ENCODE results near the gene EIF4A3.

EIF4A3 gene

DNA sequence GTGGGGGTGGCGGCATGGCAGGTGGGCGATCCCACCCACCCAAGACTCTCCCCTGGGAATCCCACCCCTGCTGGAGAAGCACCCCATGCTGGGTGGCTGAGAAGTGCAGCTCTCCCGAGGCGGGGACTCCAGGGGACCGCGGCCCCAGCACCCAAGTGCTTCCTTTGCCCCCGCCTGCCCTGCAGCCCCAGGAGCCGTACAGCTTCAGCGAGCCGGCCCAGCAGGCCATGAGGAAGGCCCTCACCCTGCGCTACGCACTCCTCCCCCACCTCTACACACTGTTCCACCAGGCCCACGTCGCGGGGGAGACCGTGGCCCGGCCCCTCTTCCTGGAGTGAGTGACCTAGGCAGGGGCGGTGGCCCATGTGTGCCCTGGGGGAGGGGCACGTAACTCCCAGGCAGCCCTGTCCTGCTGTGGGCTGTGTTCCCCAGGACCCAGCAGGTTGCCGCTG is 33.9 kb downstream of the EIF4A3 start:
- DNase-seq (ENCODE audit: extremely low spot score): no peak
- TF ChIP-seq NFRKB (IDR thresholded peaks at IDR 0.05): no peak
- no peak for TF ChIP-seq FOXM1 (IDR thresholded peaks at IDR 0.05; ENCODE audit: borderline replicate concordance)
- CTCF ChIA-PET: interaction anchor here (1.9 kb wide), 1 partner anchor 12 kb away, joined by 7 read pairs; the partner anchor contains the start of gene GAA
- POLR2A ChIA-PET: interaction anchor here (8.6 kb wide), 1 partner anchor 11 kb away, joined by 51 read pairs; the partner anchor contains the start of gene GAA

GRCh38 chr17:80112471-80113032 is 34.4 kb downstream of the EIF4A3 start:
- DNase-seq (ENCODE audit: extremely low spot score): no peak
- ChIA-PET CTCF (no interaction called here), POLR2A (interaction anchor here (0.6 to 8.6 kb wide), 2 partner anchors 10 to 33 kb away, joined by 4 to 51 read pairs; partner anchors contain the start of gene GAA)
- no peak for TF ChIP-seq NFRKB (IDR thresholded peaks at IDR 0.05)
- TF ChIP-seq L3MBTL2 (conservative IDR thresholded peaks at IDR 0.05): no peak
- TF ChIP-seq ARNT (IDR thresholded peaks at IDR 0.05): no peak
- TF ChIP-seq CTBP1 (IDR thresholded peaks at IDR 0.05; ENCODE audit: borderline replicate concordance): no peak
- no peak for TF ChIP-seq FOXK2 (IDR thresholded peaks at IDR 0.05)
- no peak for TF ChIP-seq HDGF (IDR thresholded peaks at IDR 0.05; ENCODE audit: borderline replicate concordance)
- TF ChIP-seq FOXA1 (IDR thresholded peaks at IDR 0.05): no peak
- no peak for TF ChIP-seq SUZ12 (IDR thresholded peaks at IDR 0.05)
- TF ChIP-seq ZNF384 (IDR thresholded peaks at IDR 0.05): no peak
- no peak for TF ChIP-seq ELF4 (IDR thresholded peaks at IDR 0.05)
- TF ChIP-seq FOXM1 (IDR thresholded peaks at IDR 0.05; ENCODE audit: borderline replicate concordance): no peak
- TF ChIP-seq TARDBP (IDR thresholded peaks at IDR 0.05): no peak
- TF ChIP-seq BHLHE40 (IDR thresholded peaks at IDR 0.05; ENCODE audit: borderline replicate concordance): no peak
- TF ChIP-seq LEF1 (IDR thresholded peaks at IDR 0.05; ENCODE audit: borderline replicate concordance): no peak
- no peak for TF ChIP-seq PKNOX1 (IDR thresholded peaks at IDR 0.05)
- no peak for TF ChIP-seq SP1 (IDR thresholded peaks at IDR 0.05)

- TF ChIP-seq SUZ12 (IDR thresholded peaks at IDR 0.05) (no peak), FOXM1 (IDR thresholded peaks at IDR 0.05; ENCODE audit: borderline replicate concordance) (no peak), NFRKB (IDR thresholded peaks at IDR 0.05) (no peak), CTBP1 (IDR thresholded peaks at IDR 0.05; ENCODE audit: borderline replicate concordance) (no peak), ZNF384 (IDR thresholded peaks at IDR 0.05) (no peak), BHLHE40 (IDR thresholded peaks at IDR 0.05; ENCODE audit: borderline replicate concordance) (no peak), ARNT (IDR thresholded peaks at IDR 0.05) (no peak), FOXA1 (IDR thresholded peaks at IDR 0.05) (no peak), TARDBP (IDR thresholded peaks at IDR 0.05) (no peak), L3MBTL2 (conservative IDR thresholded peaks at IDR 0.05) (no peak), FOXK2 (IDR thresholded peaks at IDR 0.05) (no peak), SP1 (IDR thresholded peaks at IDR 0.05) (no peak), HDGF (IDR thresholded peaks at IDR 0.05; ENCODE audit: borderline replicate concordance) (no peak), LEF1 (IDR thresholded peaks at IDR 0.05; ENCODE audit: borderline replicate concordance) (no peak), ELF4 (IDR thresholded peaks at IDR 0.05) (no peak)
- CTCF ChIA-PET: no interaction called here
- POLR2A ChIA-PET: interaction anchor here (0.6 to 8.6 kb wide), 2 partner anchors 10 to 33 kb away, joined by 4 to 51 read pairs; partner anchors contain the start of gene GAA
- no peak for DNase-seq (ENCODE audit: extremely low spot score)
Observed at GRCh38 chr17:80111702-80112470, 35.0 kb downstream of the EIF4A3 start.

GRCh38 chr17:80110927-80111701 is 35.8 kb downstream of the EIF4A3 start:
- TF ChIP-seq FOXK2 (IDR thresholded peaks at IDR 0.05) (no peak), CTBP1 (IDR thresholded peaks at IDR 0.05; ENCODE audit: borderline replicate concordance) (no peak), L3MBTL2 (conservative IDR thresholded peaks at IDR 0.05) (no peak), FOXM1 (IDR thresholded peaks at IDR 0.05; ENCODE audit: borderline replicate concordance) (no peak), BHLHE40 (IDR thresholded peaks at IDR 0.05; ENCODE audit: borderline replicate concordance) (no peak), SP1 (IDR thresholded peaks at IDR 0.05) (no peak), FOXA1 (IDR thresholded peaks at IDR 0.05) (no peak), LEF1 (IDR thresholded peaks at IDR 0.05; ENCODE audit: borderline replicate concordance) (no peak), ZNF384 (IDR thresholded peaks at IDR 0.05) (no peak), ARNT (IDR thresholded peaks at IDR 0.05) (no peak), TARDBP (IDR thresholded peaks at IDR 0.05) (no peak), ELF4 (IDR thresholded peaks at IDR 0.05) (no peak), SUZ12 (IDR thresholded peaks at IDR 0.05) (no peak)
- CTCF ChIA-PET: no interaction called here

DNA sequence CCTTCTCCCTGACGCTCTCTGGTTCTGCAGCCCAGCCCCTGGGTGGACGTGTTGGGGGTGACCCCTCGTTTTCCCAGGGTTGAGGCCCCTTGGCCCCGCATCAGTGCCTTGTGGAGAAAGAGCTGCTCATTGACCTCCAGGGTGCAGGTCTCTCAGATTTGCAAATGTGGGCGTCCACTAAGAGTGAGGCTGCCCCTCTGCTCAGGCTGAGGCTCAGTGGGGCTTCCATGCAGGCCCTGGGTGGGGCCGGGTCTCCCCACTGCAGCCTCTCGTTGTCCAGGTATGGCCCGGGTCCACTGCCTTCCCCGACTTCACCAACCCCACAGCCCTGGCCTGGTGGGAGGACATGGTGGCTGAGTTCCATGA is 36.5 kb downstream of the EIF4A3 start:
- no peak for DNase-seq (ENCODE audit: extremely low spot score)
- POLR2A ChIA-PET: interaction anchor here (2.3 kb wide), 1 partner anchor 9 kb away, joined by 16 read pairs; the partner anchor contains the start of gene GAA
- TF ChIP-seq FOXA1 (IDR thresholded peaks at IDR 0.05) (no peak), NFRKB (IDR thresholded peaks at IDR 0.05) (no peak)
- CTCF ChIA-PET: no interaction called here

More at GRCh38 chr17:80110927-80111701, 35.8 kb downstream of the EIF4A3 start:
- POLR2A ChIA-PET: interaction anchor here (2.3 kb wide), 1 partner anchor 10 kb away, joined by 16 read pairs; the partner anchor contains the start of gene GAA
- no peak for DNase-seq (ENCODE audit: extremely low spot score)

- POLR2A ChIA-PET: interaction anchor here (2.3 kb wide), 1 partner anchor 9 kb away, joined by 16 read pairs; the partner anchor contains the start of gene GAA
- DNase-seq (ENCODE audit: extremely low spot score): no peak
- CTCF ChIA-PET: no interaction called here
Observed at GRCh38 chr17:80109713-80110446, 37.0 kb downstream of the EIF4A3 start.

More at GRCh38 chr17:80109713-80110446, 37.0 kb downstream of the EIF4A3 start:
- no peak for TF ChIP-seq CTBP1 (IDR thresholded peaks at IDR 0.05; ENCODE audit: borderline replicate concordance)
- TF ChIP-seq ELF4 (IDR thresholded peaks at IDR 0.05): no peak
- TF ChIP-seq SUZ12 (IDR thresholded peaks at IDR 0.05): no peak
- no peak for TF ChIP-seq FOXK2 (IDR thresholded peaks at IDR 0.05)
- TF ChIP-seq FOXA1 (IDR thresholded peaks at IDR 0.05): no peak
- no peak for TF ChIP-seq PKNOX1 (IDR thresholded peaks at IDR 0.05)
- TF ChIP-seq SP1 (IDR thresholded peaks at IDR 0.05): no peak
- TF ChIP-seq ARNT (IDR thresholded peaks at IDR 0.05): no peak
- no peak for TF ChIP-seq NFRKB (IDR thresholded peaks at IDR 0.05)
- TF ChIP-seq HDGF (IDR thresholded peaks at IDR 0.05; ENCODE audit: borderline replicate concordance): no peak
- TF ChIP-seq LEF1 (IDR thresholded peaks at IDR 0.05; ENCODE audit: borderline replicate concordance): no peak
- no peak for TF ChIP-seq TARDBP (IDR thresholded peaks at IDR 0.05)
- TF ChIP-seq FOXM1 (IDR thresholded peaks at IDR 0.05; ENCODE audit: borderline replicate concordance): no peak
- no peak for TF ChIP-seq ZNF384 (IDR thresholded peaks at IDR 0.05)
- no peak for TF ChIP-seq L3MBTL2 (conservative IDR thresholded peaks at IDR 0.05)
- no peak for TF ChIP-seq BHLHE40 (IDR thresholded peaks at IDR 0.05; ENCODE audit: borderline replicate concordance)
